Anterior cingulate cortex (tissue), 58 donors: ENCODE results near the gene LRRC43.

Source experiments
- DNase-seq, 58 donors: peaks; one replicate each; lab custom pipeline; 2025; lab: John Stamatoyannopoulos, UW

Gene LRRC43, protein sequence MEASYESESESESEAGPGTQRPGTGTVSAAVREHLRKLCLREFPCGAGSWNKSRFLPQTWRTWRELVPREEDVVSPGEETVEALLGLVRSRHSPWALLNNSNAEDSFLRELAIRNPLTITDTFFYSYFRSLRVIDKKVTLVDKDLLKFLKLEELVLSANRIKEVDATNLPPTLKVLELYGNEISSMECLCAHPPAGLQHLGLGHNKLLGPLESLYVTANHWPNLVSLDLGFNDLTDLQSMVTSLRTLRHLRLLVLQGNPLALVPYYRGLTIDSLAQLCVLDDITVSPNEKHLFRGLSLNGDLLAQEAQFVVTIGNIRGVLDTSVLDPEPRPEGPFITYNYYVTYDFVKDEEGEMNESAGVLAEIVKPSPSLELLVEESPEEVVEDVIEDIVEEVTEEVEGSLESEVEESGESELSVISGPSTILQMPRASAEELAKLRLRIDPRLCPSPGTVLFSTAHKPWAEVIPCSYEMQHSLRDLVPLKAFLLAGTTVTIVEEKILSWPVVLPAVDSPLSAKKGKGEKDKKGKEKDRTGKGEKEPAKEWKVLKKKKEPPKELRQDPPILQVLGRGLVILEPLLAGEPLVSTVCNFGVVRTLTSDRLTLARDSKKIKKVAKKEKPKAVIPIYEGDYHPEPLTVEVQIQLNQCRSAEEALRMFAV

DNA sequence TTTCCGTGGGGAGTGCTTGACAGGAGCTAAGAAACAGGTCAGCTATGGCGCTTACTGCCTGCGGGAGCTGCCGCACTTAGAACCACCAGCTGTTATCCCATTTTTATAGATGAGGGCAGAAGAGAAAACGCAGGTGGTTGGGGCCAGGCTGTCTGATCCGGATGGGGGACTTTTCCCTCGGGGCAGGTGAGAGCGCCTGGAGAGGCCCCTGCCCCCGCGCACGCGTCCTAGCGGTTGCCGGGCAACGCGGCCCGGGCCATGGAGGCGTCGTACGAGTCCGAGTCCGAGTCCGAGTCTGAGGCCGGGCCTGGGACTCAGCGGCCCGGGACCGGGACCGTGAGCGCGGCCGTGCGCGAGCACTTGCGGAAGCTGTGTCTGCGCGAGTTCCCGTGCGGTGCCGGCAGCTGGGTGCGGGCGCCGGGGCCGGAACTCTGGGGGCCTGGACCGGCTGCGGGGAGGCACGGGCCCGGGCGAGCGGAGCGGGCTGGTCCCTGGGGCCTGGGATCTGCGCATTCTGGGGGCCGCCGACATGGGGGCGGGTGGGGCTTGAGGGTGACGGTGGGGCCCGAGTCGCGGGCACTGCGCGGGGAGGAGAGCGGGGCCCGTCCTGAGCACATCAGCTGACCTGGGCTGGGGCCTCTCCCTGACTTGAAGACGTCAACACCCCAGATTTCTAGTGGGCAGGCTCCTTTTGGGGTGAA lies at the start of gene LRRC43:
LRRC43 (plus strand) TSS at position 237 of the 701 bp plus-strand sequence; CDS start at position 259, 22 bp downstream.
- DNase-seq = peak in 14 of 58 donors; percentile 11 to 66 (median 22)

GRCh38 chr12:122133192-122133950 lies 49.6 kb upstream of the LRRC43 start:
- DNase-seq = no peak

DNA sequence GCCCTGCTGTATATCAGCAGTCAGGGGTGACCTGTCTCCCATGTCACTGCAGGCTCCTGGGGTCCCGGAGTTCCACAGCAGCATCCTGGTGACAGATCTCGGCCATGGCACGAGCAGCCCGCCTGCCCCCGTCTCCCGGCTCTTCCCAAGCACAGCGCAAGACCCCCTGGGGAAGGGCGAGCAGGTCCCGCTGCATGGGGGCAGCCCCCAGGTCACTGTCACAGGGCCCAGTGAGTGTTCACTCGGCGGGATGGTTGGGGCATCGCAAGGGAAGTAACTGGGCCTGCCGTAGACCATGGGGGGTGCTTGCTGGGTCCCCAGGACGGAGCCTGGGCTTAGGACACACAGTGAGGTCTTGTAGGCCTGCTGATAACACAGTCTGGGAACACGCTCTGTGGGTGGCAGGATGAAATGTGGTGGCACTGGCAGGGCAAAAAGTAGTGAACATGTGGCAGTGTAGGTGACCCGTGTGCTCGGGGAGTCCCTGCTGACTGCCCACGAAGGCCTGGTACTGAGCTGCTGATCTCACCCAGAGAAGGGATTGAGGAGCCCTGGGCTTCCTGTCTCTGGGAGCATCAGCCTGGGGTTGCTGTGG lies 47.4 kb upstream of the LRRC43 start:
- DNase-seq = no peak

DNA sequence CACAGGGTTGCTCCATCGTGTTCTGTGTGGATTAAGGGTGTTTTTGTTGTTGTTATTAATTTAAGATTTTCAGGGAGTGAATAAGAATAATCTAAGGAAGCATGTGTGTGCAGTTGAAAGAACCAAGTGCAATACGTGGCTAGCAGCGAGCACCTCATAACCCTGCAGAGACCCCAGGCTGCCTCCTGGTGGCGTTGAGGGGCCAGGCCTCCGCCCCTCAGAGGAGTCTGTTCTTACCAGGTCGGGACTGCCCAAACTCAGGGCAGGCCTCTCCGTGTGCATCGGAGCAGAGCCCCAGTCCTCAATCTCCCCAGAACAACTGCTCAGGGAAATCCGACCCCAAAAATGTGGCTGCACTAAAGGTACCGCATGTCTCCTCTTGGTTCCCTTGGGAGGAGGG lies 45.7 kb upstream of the LRRC43 start:
- DNase-seq = no peak

GRCh38 chr12:122137681-122138080 lies 45.2 kb upstream of the LRRC43 start:
- DNase-seq = no peak

- peak in 4 of 58 donors; percentile 4 to 20 (median 14) for DNase-seq
These were observed 44.7 kb upstream of the LRRC43 start for GRCh38 chr12:122138181-122138580.

DNA sequence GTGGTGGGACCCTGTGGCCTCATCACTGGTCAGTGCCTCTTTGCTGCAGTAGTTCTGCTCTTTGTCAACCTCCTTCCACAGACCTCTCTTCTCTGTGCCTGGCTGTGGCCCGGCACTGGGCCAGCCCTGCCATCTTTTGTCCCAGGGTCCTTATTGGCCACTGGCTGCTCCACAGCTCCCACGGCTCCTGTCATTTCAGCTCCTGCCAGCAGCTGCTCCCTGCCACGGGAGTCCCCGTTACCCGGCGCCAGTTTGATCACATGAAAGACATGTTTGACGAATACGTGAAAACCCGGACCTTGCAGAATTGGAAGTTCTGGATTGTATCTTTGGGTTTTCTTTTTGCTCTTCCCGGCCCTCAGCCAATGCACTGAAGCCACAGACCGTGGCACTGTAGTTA lies 44.3 kb upstream of the LRRC43 start:
- DNase-seq = peak in 19 of 58 donors; percentile 4 to 46 (median 18)

DNA sequence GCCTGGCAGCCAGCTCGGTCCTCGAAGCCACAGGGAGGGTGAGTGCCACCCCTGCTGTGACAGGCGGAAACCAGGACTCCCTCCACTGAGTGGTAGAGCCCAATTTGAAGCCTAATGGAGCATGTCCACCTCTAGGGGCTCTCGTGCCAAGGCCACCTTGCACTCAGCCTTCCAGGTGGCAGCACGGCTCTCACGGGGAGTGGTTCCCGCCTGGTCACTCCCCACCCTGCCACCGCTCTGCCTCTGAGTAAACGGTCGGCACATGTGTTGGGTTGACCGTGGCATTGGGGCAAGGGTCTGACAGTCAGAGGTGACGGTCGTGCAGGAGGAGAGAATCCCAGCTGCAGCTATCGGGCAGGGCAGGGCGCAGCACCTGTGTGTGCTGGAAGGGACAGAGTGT lies 43.7 kb upstream of the LRRC43 start:
- no peak for DNase-seq

DNA sequence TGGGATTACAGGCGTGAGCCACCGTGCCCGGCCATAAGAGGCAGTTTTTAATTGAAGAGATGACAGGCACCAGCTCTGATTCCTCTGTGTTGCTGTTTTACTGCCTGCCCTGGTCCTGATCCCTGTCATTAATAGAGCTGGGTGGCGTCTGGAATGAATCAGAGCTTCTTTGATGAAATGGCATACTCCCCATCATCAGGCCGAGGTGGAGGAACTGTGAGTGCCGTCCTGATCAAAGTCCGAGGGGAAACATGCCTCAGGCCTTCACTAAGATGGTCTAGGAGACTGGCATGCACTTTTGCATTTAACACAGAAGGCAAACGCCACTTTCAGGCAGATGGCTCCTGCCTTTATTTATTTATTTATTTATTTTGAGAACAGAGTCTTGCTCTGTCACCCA lies 43.0 kb upstream of the LRRC43 start:
- no peak for DNase-seq

- DNase-seq = no peak
These were observed 42.3 kb upstream of the LRRC43 start for GRCh38 chr12:122140467-122141257.

DNA sequence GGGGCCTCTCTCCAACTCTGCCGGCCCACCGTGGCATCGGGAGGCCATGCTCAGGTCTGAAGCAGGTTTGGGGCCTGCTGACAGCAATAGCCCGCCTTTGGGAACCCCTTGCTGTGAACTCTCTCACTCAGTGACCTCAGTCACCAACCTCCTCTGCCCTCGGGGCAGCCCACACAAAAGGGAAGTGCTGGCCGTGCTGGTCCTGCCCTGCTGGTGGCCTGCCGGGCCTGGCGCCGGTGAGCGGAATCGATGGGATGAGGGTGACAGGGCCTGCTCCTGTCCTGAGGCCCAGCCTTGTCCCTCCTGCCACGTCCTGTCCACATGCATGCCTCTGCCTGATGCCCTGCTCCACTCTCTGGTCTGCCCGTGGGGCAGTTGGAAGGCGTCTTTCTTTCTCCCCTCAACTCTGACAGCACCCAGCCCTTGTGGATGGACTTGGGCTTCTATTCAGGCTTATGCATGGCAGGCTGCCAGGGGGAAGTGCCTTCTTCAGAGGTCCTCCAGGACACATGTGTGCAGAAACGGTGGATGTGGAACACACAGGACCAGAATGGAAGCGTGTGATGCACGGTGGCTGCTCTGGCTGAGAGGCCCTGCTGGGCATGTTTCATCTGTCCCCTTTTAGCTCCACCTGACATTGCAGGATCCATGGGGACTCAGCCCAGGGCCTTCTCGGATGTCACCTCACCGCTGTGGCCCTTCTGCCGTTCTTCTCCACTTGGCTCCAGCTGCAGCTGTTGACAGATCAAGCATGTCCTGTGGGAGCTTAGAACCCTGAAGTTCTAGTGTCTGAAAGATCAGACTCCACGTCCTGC lies 40.8 kb upstream of the LRRC43 start:
- no peak for DNase-seq

- no peak for DNase-seq
These were observed 40.1 kb upstream of the LRRC43 start for GRCh38 chr12:122142857-122143256.

- no peak for DNase-seq
These were observed 38.0 kb upstream of the LRRC43 start for GRCh38 chr12:122144885-122145284.

GRCh38 chr12:122145505-122146330 lies 37.2 kb upstream of the LRRC43 start:
- no peak for DNase-seq

DNA sequence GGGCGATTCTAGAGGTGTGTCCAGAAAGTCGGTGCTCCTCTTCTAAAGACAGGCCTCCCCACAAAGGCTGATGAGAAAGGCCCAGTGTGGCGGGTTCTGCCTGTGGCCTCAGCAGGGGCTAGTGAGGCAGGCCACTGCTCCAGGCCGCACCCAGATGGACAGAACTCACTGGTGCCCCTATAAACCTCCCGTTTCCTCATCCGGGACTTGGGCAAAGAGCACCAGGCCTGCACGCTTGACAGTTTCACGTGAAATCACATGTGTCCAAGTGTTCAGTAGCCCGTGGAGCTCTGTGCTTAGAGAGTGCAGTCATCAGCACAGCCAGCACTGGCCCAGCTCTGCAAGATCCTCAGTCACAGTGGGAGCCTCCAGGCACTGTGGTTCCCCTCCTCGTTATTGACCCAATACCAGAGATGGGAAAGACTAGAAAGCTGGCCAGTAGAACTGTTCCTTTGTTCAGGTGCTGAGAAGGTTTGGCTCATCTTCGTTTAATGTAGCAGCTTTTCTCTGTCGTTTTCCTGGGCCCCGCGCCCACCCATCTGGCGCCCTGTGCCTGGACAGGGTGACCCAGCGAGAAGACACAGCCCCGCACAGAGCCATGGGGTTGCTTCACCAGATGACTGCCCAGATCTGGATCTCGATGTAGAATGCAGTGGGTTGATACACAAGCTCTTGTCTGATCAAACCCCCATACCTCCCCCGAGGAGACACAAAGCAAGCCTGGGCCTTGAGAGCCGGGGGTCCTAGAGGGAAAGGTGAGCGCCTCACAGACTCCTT lies 35.2 kb upstream of the LRRC43 start:
- DNase-seq = no peak

GRCh38 chr12:122148657-122149056 lies 34.3 kb upstream of the LRRC43 start:
- no peak for DNase-seq
